ENCODE results near the gene ADCY7. TPM values are rescaled to one million over a fixed set of nuclear protein-coding genes. Genes with fewer than 3 reads are reported as not detected.

ADCY7 gene
- total and polyA plus RNA-seq, 4 donors = 4.0 to 75.8 (median 20.2) TPM

GRCh38 chr16:50289950-50290764 is 23.8 kb downstream of the ADCY7 start:
- H3K4me3 ChIP-seq (ENCODE audit: low read length in 2 of 2) = no peak overlapping the region
- no peaks in the 10 kb centered on the region for H3K4me1 ChIP-seq (ENCODE audit: control insufficient read depth in 1 of 2, insufficient read depth in 2 of 2, low read length in 2 of 2)
- intact Hi-C loops (cut with DNase I) = no loop called here
- no peak overlapping the region for H3K27ac ChIP-seq (ENCODE audit: low read depth in 1 of 2, low read length in 2 of 2)
- DNase-seq = no peak
- no peak for ATAC-seq (ENCODE audit: low FRiP score)
- H3K9me3 ChIP-seq (ENCODE audit: control insufficient read depth, low read length) = no peaks in the 10 kb centered on the region
- 93% methylated on average over 30 of the region's 30 CpGs for WGBS, 2 donors
- H3K36me3 ChIP-seq (ENCODE audit: control insufficient read depth in 1 of 2, insufficient read depth in 2 of 2, low read length in 1 of 2) = no peaks in the 10 kb centered on the region
- H3K27me3 ChIP-seq (ENCODE audit: control insufficient read depth in 1 of 2, insufficient read depth in 2 of 2, low read length in 1 of 2) = no peaks in the 10 kb centered on the region

- no peak for ATAC-seq (ENCODE audit: low FRiP score)
- 95% methylated on average over 5 to 6 of the region's 6 CpGs for WGBS, 2 donors
- Histone ChIP-seq H3K4me1 (ENCODE audit: control insufficient read depth in 1 of 2, insufficient read depth in 2 of 2, low read length in 2 of 2) (no peaks in the 10 kb centered on the region), H3K27me3 (ENCODE audit: control insufficient read depth in 1 of 2, insufficient read depth in 2 of 2, low read length in 1 of 2) (no peaks in the 10 kb centered on the region), H3K36me3 (ENCODE audit: control insufficient read depth in 1 of 2, insufficient read depth in 2 of 2, low read length in 1 of 2) (no peaks in the 10 kb centered on the region), H3K4me3 (ENCODE audit: low read length in 2 of 2) (no peak overlapping the region), H3K27ac (ENCODE audit: low read depth in 1 of 2, low read length in 2 of 2) (no peak overlapping the region), H3K9me3 (ENCODE audit: control insufficient read depth, low read length) (no peaks in the 10 kb centered on the region)
- no peak for DNase-seq
- intact Hi-C loops (cut with DNase I) = no loop called here
Observed at GRCh38 chr16:50290856-50291255, 24.5 kb downstream of the ADCY7 start.

GRCh38 chr16:50291719-50292565 is 25.6 kb downstream of the ADCY7 start:
- H3K4me1 ChIP-seq (ENCODE audit: control insufficient read depth in 1 of 2, insufficient read depth in 2 of 2, low read length in 2 of 2) = no peaks in the 10 kb centered on the region
- no peak for ATAC-seq (ENCODE audit: low FRiP score)

GRCh38 chr16:50292566-50292948 is 26.2 kb downstream of the ADCY7 start:
- no peaks in the 10 kb centered on the region for H3K9me3 ChIP-seq (ENCODE audit: control insufficient read depth, low read length)
- DNase-seq (no peak), ATAC-seq (ENCODE audit: low FRiP score) (no peak)
- no peaks in the 10 kb centered on the region for H3K27me3 ChIP-seq (ENCODE audit: control insufficient read depth in 1 of 2, insufficient read depth in 2 of 2, low read length in 1 of 2)
- no peak overlapping the region for H3K27ac ChIP-seq (ENCODE audit: low read depth in 1 of 2, low read length in 2 of 2)
- no peak overlapping the region for H3K4me3 ChIP-seq (ENCODE audit: low read length in 2 of 2)
- intact Hi-C loops (cut with DNase I) = no loop called here
- WGBS, 2 donors = 95 to 96% methylated on average over 12 of the region's 12 CpGs
- no peaks in the 10 kb centered on the region for H3K36me3 ChIP-seq (ENCODE audit: control insufficient read depth in 1 of 2, insufficient read depth in 2 of 2, low read length in 1 of 2)
- no peaks in the 10 kb centered on the region for H3K4me1 ChIP-seq (ENCODE audit: control insufficient read depth in 1 of 2, insufficient read depth in 2 of 2, low read length in 2 of 2)

More at GRCh38 chr16:50291719-50292565, 25.6 kb downstream of the ADCY7 start:
- intact Hi-C loops (cut with DNase I) = no loop called here
- H3K27me3 ChIP-seq (ENCODE audit: control insufficient read depth in 1 of 2, insufficient read depth in 2 of 2, low read length in 1 of 2) = no peaks in the 10 kb centered on the region
- H3K9me3 ChIP-seq (ENCODE audit: control insufficient read depth, low read length) = no peaks in the 10 kb centered on the region
- H3K4me3 ChIP-seq (ENCODE audit: low read length in 2 of 2) = no peak overlapping the region
- DNase-seq = no peak
- H3K27ac ChIP-seq (ENCODE audit: low read depth in 1 of 2, low read length in 2 of 2) = no peak overlapping the region
- H3K36me3 ChIP-seq (ENCODE audit: control insufficient read depth in 1 of 2, insufficient read depth in 2 of 2, low read length in 1 of 2) = no peaks in the 10 kb centered on the region
- WGBS, 2 donors = 89 to 90% methylated on average over 26 of the region's 26 CpGs

GRCh38 chr16:50293041-50293783 is 26.9 kb downstream of the ADCY7 start:
- 91 to 92% methylated on average over 20 of the region's 20 CpGs for WGBS, 2 donors
- no peaks in the 10 kb centered on the region for H3K9me3 ChIP-seq (ENCODE audit: control insufficient read depth, low read length)
- H3K27me3 ChIP-seq (ENCODE audit: control insufficient read depth in 1 of 2, insufficient read depth in 2 of 2, low read length in 1 of 2) = no peaks in the 10 kb centered on the region
- ATAC-seq (ENCODE audit: low FRiP score) (no peak), DNase-seq (peak in 1 of 2 donors; percentile 24)
- no peak overlapping the region for H3K27ac ChIP-seq (ENCODE audit: low read depth in 1 of 2, low read length in 2 of 2)
- no peak overlapping the region for H3K4me3 ChIP-seq (ENCODE audit: low read length in 2 of 2)
- H3K4me1 ChIP-seq (ENCODE audit: control insufficient read depth in 1 of 2, insufficient read depth in 2 of 2, low read length in 2 of 2) = no peaks in the 10 kb centered on the region
- H3K36me3 ChIP-seq (ENCODE audit: control insufficient read depth in 1 of 2, insufficient read depth in 2 of 2, low read length in 1 of 2) = no peaks in the 10 kb centered on the region
- intact Hi-C loops (cut with DNase I) = no loop called here

- H3K4me1 ChIP-seq (ENCODE audit: control insufficient read depth in 1 of 2, insufficient read depth in 2 of 2, low read length in 2 of 2) = no peaks in the 10 kb centered on the region
- no peaks in the 10 kb centered on the region for H3K36me3 ChIP-seq (ENCODE audit: control insufficient read depth in 1 of 2, insufficient read depth in 2 of 2, low read length in 1 of 2)
- intact Hi-C loops (cut with DNase I) = no loop called here
- peak in 1 of 2 donors; percentile 71 for DNase-seq
- 94% methylated on average over 20 of the region's 20 CpGs for WGBS, 2 donors
- no peak overlapping the region for H3K4me3 ChIP-seq (ENCODE audit: low read length in 2 of 2)
- no peaks in the 10 kb centered on the region for H3K9me3 ChIP-seq (ENCODE audit: control insufficient read depth, low read length)
- no peak for ATAC-seq (ENCODE audit: low FRiP score)
- no peak overlapping the region for H3K27ac ChIP-seq (ENCODE audit: low read depth in 1 of 2, low read length in 2 of 2)
- H3K27me3 ChIP-seq (ENCODE audit: control insufficient read depth in 1 of 2, insufficient read depth in 2 of 2, low read length in 1 of 2) = no peaks in the 10 kb centered on the region
Observed at GRCh38 chr16:50293994-50294855, 27.9 kb downstream of the ADCY7 start.

- 89 to 96% methylated on average over 4 of the region's 4 CpGs for WGBS, 2 donors
Observed at GRCh38 chr16:50294955-50295354, 28.6 kb downstream of the ADCY7 start.

More at GRCh38 chr16:50294955-50295354, 28.6 kb downstream of the ADCY7 start:
- H3K27ac ChIP-seq (ENCODE audit: low read depth in 1 of 2, low read length in 2 of 2) = no peak overlapping the region
- no peaks in the 10 kb centered on the region for H3K9me3 ChIP-seq (ENCODE audit: control insufficient read depth, low read length)
- ATAC-seq (ENCODE audit: low FRiP score) (no peak), DNase-seq (peak in 1 of 2 donors; percentile 28)
- no peak overlapping the region for H3K4me3 ChIP-seq (ENCODE audit: low read length in 2 of 2)
- no peaks in the 10 kb centered on the region for H3K4me1 ChIP-seq (ENCODE audit: control insufficient read depth in 1 of 2, insufficient read depth in 2 of 2, low read length in 2 of 2)
- H3K27me3 ChIP-seq (ENCODE audit: control insufficient read depth in 1 of 2, insufficient read depth in 2 of 2, low read length in 1 of 2) = no peaks in the 10 kb centered on the region
- H3K36me3 ChIP-seq (ENCODE audit: control insufficient read depth in 1 of 2, insufficient read depth in 2 of 2, low read length in 1 of 2) = no peaks in the 10 kb centered on the region
- intact Hi-C loops (cut with DNase I) = no loop called here

Measured in aorta (tissue), 5 donors.